GM12891 (cell line): ENCODE measurements around the gene PANK3.
"Not testable (repeated sequence)": the region's sequence is repeated elsewhere in the genome, so short reads cannot be mapped to it uniquely, and the experiment has no call there.

Experiments used
- DNase-seq: peaks from one replicate; pipeline ENCODE4 v3.0.0; 2011; ENCODE audit warnings: low spot score; ENCODE audit not compliant: insufficient read length
- FAIRE-seq: peaks from 2 replicates; lab custom pipeline; 2011; peaks lifted over from hg19 to GRCh38; lab: Jason Lieb, UNC
- PAX5 ChIP-seq: IDR thresholded peaks from 2 replicates; pipeline ENCODE4 v1.6.1; 2011; ENCODE audit warnings: low read length, moderate library complexity, mild to moderate bottlenecking; ENCODE audit not compliant: insufficient read depth, severe bottlenecking
- POLR2A ChIP-seq: IDR thresholded peaks from 2 replicates; pipeline ENCODE4 v1.6.1; 2011; ENCODE audit warnings: low read depth, low read length, control low read depth
- POLR2AphosphoS5 ChIP-seq: IDR thresholded peaks from 2 replicates; pipeline ENCODE4 v1.6.1; 2011; ENCODE audit warnings: low read depth, low read length, control low read depth
- POU2F2 ChIP-seq: IDR thresholded peaks from 2 replicates; pipeline ENCODE4 v1.6.1; 2011; ENCODE audit warnings: low read depth, mild to moderate bottlenecking, control low read depth, low read length, moderate library complexity
- SPI1 ChIP-seq: IDR thresholded peaks from 2 replicates; pipeline ENCODE4 v1.6.1; 2011; ENCODE audit warnings: low read depth, low read length, control low read depth
- TAF1 ChIP-seq: IDR thresholded peaks from 2 replicates; pipeline ENCODE4 v1.6.1; 2011; ENCODE audit warnings: low read depth, low read length, control low read depth

PANK3 gene

DNA sequence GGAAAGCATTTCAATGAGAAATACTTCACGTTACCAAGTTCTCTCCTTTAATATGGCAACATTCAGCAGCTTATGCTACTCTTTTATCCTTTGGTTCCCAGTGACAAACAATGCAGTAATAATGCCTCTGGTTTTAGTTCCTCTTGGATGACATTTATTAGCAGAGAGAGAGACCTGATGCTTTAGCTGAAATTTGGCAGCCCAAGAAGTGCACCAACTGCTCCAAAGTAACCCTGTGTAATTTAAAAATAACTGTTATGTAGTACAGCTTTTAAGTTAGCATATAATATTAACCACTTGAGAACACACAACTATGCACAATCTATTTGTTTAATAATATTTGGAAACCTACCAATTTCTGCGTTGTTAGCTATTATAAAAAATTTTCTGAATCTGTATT, 21.8 kb downstream of the PANK3 start:
- FAIRE-seq = no peak
- TF ChIP-seq SPI1 (no peak), POU2F2 (no peak), POLR2A (no peak), PAX5 (no peak), TAF1 (no peak), POLR2AphosphoS5 (no peak)

GRCh38 chr5:168553377-168554130, 25.6 kb downstream of the PANK3 start:
- FAIRE-seq = no peak

More for the DNA sequence above, 21.8 kb downstream of the PANK3 start:
- DNase-seq = no peak

DNA sequence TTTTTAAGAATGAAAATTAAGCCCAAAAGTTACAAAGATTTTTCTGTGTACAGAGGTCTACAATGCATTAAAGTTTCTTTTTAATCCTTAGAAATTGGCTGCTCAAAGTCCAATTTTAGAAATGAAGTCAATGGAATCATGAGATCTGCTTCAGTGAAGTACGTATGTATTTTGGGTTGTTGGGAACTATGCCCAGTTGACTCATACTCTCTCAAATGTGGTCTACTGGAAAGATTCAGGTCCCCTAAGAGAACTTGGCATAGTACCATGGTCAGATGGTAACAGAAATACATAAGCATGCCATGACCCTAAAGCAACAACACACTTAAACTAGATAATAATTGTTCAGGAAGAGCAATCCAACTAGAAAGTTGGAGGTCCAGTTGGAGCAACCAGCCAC, 27.0 kb downstream of the PANK3 start:
- TF ChIP-seq PAX5 = no peak
- TF ChIP-seq TAF1 = no peak
- no peak for TF ChIP-seq POLR2AphosphoS5
- TF ChIP-seq SPI1 = no peak
- TF ChIP-seq POU2F2 = no peak
- no peak for TF ChIP-seq POLR2A
- DNase-seq (no peak), FAIRE-seq (no peak)

More at GRCh38 chr5:168553377-168554130, 25.6 kb downstream of the PANK3 start:
- no peak for DNase-seq
- TF ChIP-seq PAX5 (no peak), SPI1 (no peak), POLR2AphosphoS5 (no peak), TAF1 (no peak), POU2F2 (no peak), POLR2A (no peak)

GRCh38 chr5:168550656-168551055, 28.5 kb downstream of the PANK3 start:
- no peak for FAIRE-seq
- TF ChIP-seq SPI1 = no peak
- no peak for TF ChIP-seq PAX5
- TF ChIP-seq POLR2AphosphoS5 = no peak
- no peak for TF ChIP-seq POU2F2
- no peak for TF ChIP-seq TAF1
- TF ChIP-seq POLR2A = no peak

DNA sequence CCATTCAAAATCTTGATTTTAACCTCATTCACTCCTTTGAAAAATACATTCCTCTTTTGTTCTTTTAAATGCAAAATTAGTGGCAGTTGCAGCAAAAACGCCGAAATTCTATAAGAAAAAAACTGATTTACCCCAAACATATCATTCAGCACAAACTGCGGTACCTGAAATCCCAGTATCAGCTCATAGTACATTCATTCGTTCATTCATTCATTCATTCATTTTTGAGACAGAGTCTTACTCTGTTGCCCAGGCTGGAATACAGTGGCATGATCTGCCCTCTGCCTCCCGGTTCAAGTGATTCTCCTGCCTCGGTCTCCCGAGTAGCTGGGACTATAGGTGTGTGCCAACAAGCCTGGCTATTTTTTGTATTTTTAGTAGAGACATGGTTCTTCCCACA, 29.6 kb downstream of the PANK3 start:
- FAIRE-seq (no peak), DNase-seq (no peak)
- TF ChIP-seq POLR2AphosphoS5 = no peak

More at GRCh38 chr5:168550656-168551055, 28.5 kb downstream of the PANK3 start:
- DNase-seq = no peak

DNA sequence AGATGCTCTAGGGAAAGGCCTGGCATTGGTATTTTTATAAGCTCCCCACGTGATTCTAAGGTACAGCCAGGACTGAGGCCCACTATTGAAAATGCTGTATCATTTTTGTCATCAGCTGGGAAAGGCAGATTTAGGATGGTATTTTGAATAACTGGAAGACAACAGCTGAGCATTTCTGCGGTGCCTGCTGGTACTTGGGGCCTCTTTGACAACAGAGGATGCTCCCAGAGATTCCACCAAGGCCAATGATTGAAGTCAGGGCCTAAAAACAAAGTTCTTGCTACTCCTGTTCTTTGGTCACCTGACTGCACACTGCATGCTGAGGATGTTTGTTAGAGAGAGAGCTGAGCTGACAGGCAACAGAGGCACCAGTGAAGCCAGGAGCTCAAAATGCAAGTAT, 42.0 kb downstream of the PANK3 start:
- no peak for FAIRE-seq
- TF ChIP-seq POLR2A = no peak
- TF ChIP-seq TAF1 = no peak
- no peak for TF ChIP-seq POU2F2
- TF ChIP-seq POLR2AphosphoS5 = no peak
- DNase-seq = no peak

- not testable (repeated sequence) for FAIRE-seq, DNase-seq
These were observed 44.8 kb downstream of the PANK3 start for GRCh38 chr5:168534351-168534750.

- no peak for FAIRE-seq
- TF ChIP-seq SPI1 (no peak), TAF1 (no peak), POLR2A (no peak), POLR2AphosphoS5 (no peak), PAX5 (no peak), POU2F2 (no peak)
- DNase-seq = no peak
These were observed 46.9 kb downstream of the PANK3 start for GRCh38 chr5:168531987-168532864.

GRCh38 chr5:168531191-168531590, 48.0 kb downstream of the PANK3 start:
- DNase-seq (no peak), FAIRE-seq (no peak)

DNA sequence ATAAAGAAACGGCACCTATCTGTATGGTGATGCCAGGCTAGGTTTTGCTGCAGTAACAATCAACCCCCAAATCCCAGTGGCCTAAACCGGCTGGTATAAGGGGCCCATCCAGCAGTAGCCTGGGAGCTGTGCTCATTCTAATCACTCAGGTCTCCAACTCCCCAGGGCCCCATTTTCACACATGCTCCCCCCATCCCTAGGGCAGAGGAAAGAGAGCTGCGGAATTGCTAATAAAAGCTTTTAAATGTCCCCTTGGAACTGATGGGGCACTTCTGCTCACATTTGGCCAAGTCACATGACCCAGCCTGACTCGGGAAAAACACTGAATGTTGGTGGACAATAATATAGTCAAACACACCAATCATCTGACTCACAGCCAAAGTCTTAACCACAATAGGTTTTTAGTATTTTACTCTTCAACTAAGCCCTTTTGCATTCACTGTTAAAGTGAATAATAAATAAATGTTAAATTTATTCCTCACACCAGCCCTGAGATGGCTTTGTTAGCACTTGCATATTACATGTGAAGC, 48.5 kb downstream of the PANK3 start:
- no peak for FAIRE-seq
- TF ChIP-seq POU2F2 (no peak), POLR2AphosphoS5 (no peak), POLR2A (no peak)

More at GRCh38 chr5:168531191-168531590, 48.0 kb downstream of the PANK3 start:
- TF ChIP-seq SPI1 (no peak), TAF1 (no peak), POU2F2 (no peak), PAX5 (no peak), POLR2AphosphoS5 (no peak), POLR2A (no peak)

More for the DNA sequence above, 48.5 kb downstream of the PANK3 start:
- no peak for DNase-seq
